ENCODE data around the gene ZKSCAN4.
A peak's percentile ranks its signal among the peaks of the same experiment; 100 is the strongest.

Gene ZKSCAN4

GRCh38 chr6:28280595-28281287, 28.7 kb upstream of the ZKSCAN4 start:
- ChIA-PET CTCF (interaction anchor here (0.8 to 1.9 kb wide), 10 partner anchors 14 to 103 kb away, joined by 3 to 5 read pairs (median 3); partner anchors contain the start of gene ZSCAN26), POLR2A (interaction anchor here (1.0 kb wide), 1 partner anchor 113 kb away, joined by 3 read pairs; no protein-coding TSS in a partner anchor)
- no peak for DNase-seq (ENCODE audit: extremely low spot score)
- no peak for TF ChIP-seq CTCF (IDR thresholded peaks at IDR 0.05; ENCODE audit: control extremely low read depth, extremely low read depth, low read depth, missing control alignments)

GRCh38 chr6:28277746-28278145, 25.7 kb upstream of the ZKSCAN4 start:
- TF ChIP-seq CTCF (IDR thresholded peaks at IDR 0.05; ENCODE audit: control extremely low read depth, extremely low read depth, low read depth, missing control alignments) = no peak
- ChIA-PET POLR2A (no interaction called here), CTCF (no interaction called here)
- no peak for DNase-seq (ENCODE audit: extremely low spot score)

- ChIA-PET CTCF (interaction anchor here (0.7 to 2.1 kb wide), 3 partner anchors 15 to 82 kb away, joined by 3 to 6 read pairs (median 4); partner anchors contain the start of gene ZKSCAN4), POLR2A (no interaction called here)
- DNase-seq (ENCODE audit: extremely low spot score) = no peak
- TF ChIP-seq CTCF (IDR thresholded peaks at IDR 0.05; ENCODE audit: control extremely low read depth, extremely low read depth, low read depth, missing control alignments) = no peak
Measured at GRCh38 chr6:28274888-28275287, 22.8 kb upstream of the ZKSCAN4 start.

GRCh38 chr6:28269492-28269891, 17.4 kb upstream of the ZKSCAN4 start:
- ChIA-PET CTCF (interaction anchor here (0.7 kb wide), 1 partner anchor 429 kb away, joined by 3 read pairs; no protein-coding TSS in a partner anchor), POLR2A (no interaction called here)
- no peak for TF ChIP-seq CTCF (IDR thresholded peaks at IDR 0.05; ENCODE audit: control extremely low read depth, extremely low read depth, low read depth, missing control alignments)
- no peak for DNase-seq (ENCODE audit: extremely low spot score)

- no peak for TF ChIP-seq CTCF (IDR thresholded peaks at IDR 0.05; ENCODE audit: control extremely low read depth, extremely low read depth, low read depth, missing control alignments)
- ChIA-PET POLR2A (interaction anchor here (0.5 to 0.9 kb wide), 2 partner anchors 68 to 393 kb away, joined by 3 read pairs; no protein-coding TSS in a partner anchor), CTCF (interaction anchor here (1.2 to 2.9 kb wide), 3 partner anchors 14 to 89 kb away, joined by 3 to 13 read pairs (median 5); partner anchors contain the start of gene PGBD1)
- no peak for DNase-seq (ENCODE audit: extremely low spot score)
Measured at GRCh38 chr6:28267695-28268059, 15.6 kb upstream of the ZKSCAN4 start.

GRCh38 chr6:28266962-28267694, 15.1 kb upstream of the ZKSCAN4 start, which contains the start of gene ZSCAN26:
ZSCAN26 (plus strand) TSS chr6:28267143; CDS start chr6:28271920, 4,777 bp downstream.
- ChIA-PET POLR2A (interaction anchor here (0.5 to 1.0 kb wide), 4 partner anchors 14 to 393 kb away, joined by 3 to 12 read pairs (median 3); partner anchors contain the start of genes ZKSCAN4 and ZSCAN9), CTCF (interaction anchor here (1.2 to 2.9 kb wide), 4 partner anchors 14 to 89 kb away, joined by 3 to 13 read pairs (median 6); partner anchors contain the start of genes PGBD1 and ZKSCAN4)
- peak; percentile 82 for DNase-seq (ENCODE audit: extremely low spot score)
- no peak for TF ChIP-seq CTCF (IDR thresholded peaks at IDR 0.05; ENCODE audit: control extremely low read depth, extremely low read depth, low read depth, missing control alignments)
